Uterus (tissue), 2 donors: Measurements from ENCODE around the gene ADGB.

ENCODE experiments used
- POLR2A ChIP-seq, 2 donors: fragments of 450-650 bp; IDR thresholded peaks; one replicate each; pipeline ENCODE4 v1.6.1; 2016; ENCODE audit warnings: antibody characterized with exemption in 2 of 2, mild to moderate bottlenecking in 1 of 2, moderate library complexity in 1 of 2
- TF ChIP-seq, protein P1 (sequence below), 4 experiments: fragments of 200-600 bp in 2 of 4; fragments of 450-650 bp in 2 of 4; sonication (generic) in 2 of 4; IDR thresholded peaks; one replicate each; pipeline ENCODE4 v1.5.1; 2016 to 2019; ENCODE audit warnings: antibody characterized with exemption in 4 of 4, mild to moderate bottlenecking in 2 of 4, moderate library complexity in 1 of 4

GRCh38 chr6:146814148-146814750 is 215.5 kb downstream of the ADGB start:
- TF ChIP-seq, protein P1, sequence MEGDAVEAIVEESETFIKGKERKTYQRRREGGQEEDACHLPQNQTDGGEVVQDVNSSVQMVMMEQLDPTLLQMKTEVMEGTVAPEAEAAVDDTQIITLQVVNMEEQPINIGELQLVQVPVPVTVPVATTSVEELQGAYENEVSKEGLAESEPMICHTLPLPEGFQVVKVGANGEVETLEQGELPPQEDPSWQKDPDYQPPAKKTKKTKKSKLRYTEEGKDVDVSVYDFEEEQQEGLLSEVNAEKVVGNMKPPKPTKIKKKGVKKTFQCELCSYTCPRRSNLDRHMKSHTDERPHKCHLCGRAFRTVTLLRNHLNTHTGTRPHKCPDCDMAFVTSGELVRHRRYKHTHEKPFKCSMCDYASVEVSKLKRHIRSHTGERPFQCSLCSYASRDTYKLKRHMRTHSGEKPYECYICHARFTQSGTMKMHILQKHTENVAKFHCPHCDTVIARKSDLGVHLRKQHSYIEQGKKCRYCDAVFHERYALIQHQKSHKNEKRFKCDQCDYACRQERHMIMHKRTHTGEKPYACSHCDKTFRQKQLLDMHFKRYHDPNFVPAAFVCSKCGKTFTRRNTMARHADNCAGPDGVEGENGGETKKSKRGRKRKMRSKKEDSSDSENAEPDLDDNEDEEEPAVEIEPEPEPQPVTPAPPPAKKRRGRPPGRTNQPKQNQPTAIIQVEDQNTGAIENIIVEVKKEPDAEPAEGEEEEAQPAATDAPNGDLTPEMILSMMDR (IDR thresholded peaks at IDR 0.05), result no peak
- TF ChIP-seq POLR2A (IDR thresholded peaks at IDR 0.05), result no peak
